NCI-H2029 (cell line): Measurements from ENCODE around the gene STXBP5.

ENCODE experiments used
- DNase-seq: peaks from one replicate; lab custom pipeline; 2025; lab: John Stamatoyannopoulos, UW

The STXBP5 gene

GRCh38 chr6:147381712-147382111 lies 177.5 kb downstream of the STXBP5 start:
- DNase-seq = no peak

GRCh38 chr6:147382945-147383554 lies 178.8 kb downstream of the STXBP5 start:
- DNase-seq = no peak

- DNase-seq = no peak
Measured at GRCh38 chr6:147384029-147384428, 179.8 kb downstream of the STXBP5 start.

GRCh38 chr6:147384737-147385710 lies 180.8 kb downstream of the STXBP5 start:
- no peak for DNase-seq

- no peak for DNase-seq
Measured at GRCh38 chr6:147389463-147389862, 185.2 kb downstream of the STXBP5 start.

- no peak for DNase-seq
Measured at GRCh38 chr6:147390909-147391536, 186.8 kb downstream of the STXBP5 start.

GRCh38 chr6:147392917-147393625 lies 188.9 kb downstream of the STXBP5 start:
- DNase-seq = no peak

GRCh38 chr6:147395158-147395557 lies 190.9 kb downstream of the STXBP5 start:
- DNase-seq = no peak

- no peak for DNase-seq
Measured at GRCh38 chr6:147397306-147397705, 193.1 kb downstream of the STXBP5 start.

GRCh38 chr6:147400968-147401367 lies 196.8 kb downstream of the STXBP5 start:
- no peak for DNase-seq

GRCh38 chr6:147401779-147402178 lies 197.6 kb downstream of the STXBP5 start:
- DNase-seq = no peak

- DNase-seq = no peak
Measured at GRCh38 chr6:147406783-147407182, 202.6 kb downstream of the STXBP5 start.

- DNase-seq = no peak
Measured at GRCh38 chr6:147407571-147407970, 203.4 kb downstream of the STXBP5 start.

GRCh38 chr6:147416622-147417021 lies 212.4 kb downstream of the STXBP5 start:
- DNase-seq = no peak

GRCh38 chr6:147417954-147418353 lies 213.7 kb downstream of the STXBP5 start:
- no peak for DNase-seq

GRCh38 chr6:147418523-147418922 lies 214.3 kb downstream of the STXBP5 start:
- no peak for DNase-seq

GRCh38 chr6:147421903-147422302 lies 217.7 kb downstream of the STXBP5 start:
- DNase-seq = no peak

- no peak for DNase-seq
Measured at GRCh38 chr6:147423111-147423510, 218.9 kb downstream of the STXBP5 start.

GRCh38 chr6:147429794-147430193 lies 225.6 kb downstream of the STXBP5 start:
- DNase-seq = no peak

- DNase-seq = no peak
Measured at GRCh38 chr6:147430811-147431210, 226.6 kb downstream of the STXBP5 start.

GRCh38 chr6:147434076-147434475 lies 229.9 kb downstream of the STXBP5 start:
- no peak for DNase-seq

GRCh38 chr6:147434516-147434915 lies 230.3 kb downstream of the STXBP5 start:
- no peak for DNase-seq
